Loucy (cell line): ENCODE measurements around the gene USP20.

ENCODE experiments used
- EZH2phosphoT487 ChIP-seq: fragments of 200-600 bp; IDR thresholded peaks from 2 replicates; pipeline ENCODE4 v1.6.1; 2018; ENCODE audit warnings: antibody characterized with exemption, mild to moderate bottlenecking, moderate library complexity, borderline replicate concordance
- TF ChIP-seq, protein P1 (sequence below): fragments of 200-600 bp; sonication (generic); conservative IDR thresholded peaks from 2 replicates; pipeline ENCODE4 v1.5.1; 2014; ENCODE audit warnings: mild to moderate bottlenecking, antibody characterized with exemption, low read length

DNA sequence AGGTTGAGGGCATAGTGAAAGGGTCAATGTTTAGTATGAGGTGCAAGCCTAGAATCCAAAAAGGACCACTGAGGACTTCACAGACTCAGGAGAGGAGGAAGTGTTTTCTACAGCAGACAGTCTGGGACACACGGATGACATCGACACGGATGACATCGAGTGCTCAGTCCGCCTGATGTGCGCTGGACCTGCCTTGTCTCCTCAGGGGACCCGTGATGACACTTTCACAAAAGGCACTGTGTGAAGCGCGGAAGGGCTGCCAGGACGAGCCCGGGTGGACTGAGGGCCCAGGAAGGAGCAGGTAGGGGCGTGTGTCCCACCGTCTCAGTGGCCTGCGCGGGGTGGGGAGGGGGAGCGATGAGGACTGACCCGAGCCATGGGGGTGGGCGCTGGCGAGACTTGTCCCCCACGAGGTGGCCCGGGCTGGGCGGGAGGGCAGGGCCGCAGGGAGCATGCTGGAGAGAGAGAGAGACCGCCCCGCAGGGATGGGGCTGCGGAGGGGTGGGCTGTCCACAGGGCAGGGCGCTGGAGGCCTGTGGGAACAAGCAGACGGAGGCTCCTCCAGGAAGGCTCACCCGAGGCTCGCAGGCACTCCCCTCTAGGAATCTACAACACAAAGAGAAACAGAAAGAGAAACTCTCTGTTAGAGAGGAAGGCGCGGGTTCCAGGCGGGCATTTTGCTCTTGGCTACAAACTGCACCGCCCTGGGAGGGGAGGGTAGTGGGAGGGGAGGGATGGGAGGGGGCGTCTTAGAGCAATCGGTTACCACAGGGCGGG, 54.9 kb downstream of the USP20 start:
- TF ChIP-seq, protein P1, sequence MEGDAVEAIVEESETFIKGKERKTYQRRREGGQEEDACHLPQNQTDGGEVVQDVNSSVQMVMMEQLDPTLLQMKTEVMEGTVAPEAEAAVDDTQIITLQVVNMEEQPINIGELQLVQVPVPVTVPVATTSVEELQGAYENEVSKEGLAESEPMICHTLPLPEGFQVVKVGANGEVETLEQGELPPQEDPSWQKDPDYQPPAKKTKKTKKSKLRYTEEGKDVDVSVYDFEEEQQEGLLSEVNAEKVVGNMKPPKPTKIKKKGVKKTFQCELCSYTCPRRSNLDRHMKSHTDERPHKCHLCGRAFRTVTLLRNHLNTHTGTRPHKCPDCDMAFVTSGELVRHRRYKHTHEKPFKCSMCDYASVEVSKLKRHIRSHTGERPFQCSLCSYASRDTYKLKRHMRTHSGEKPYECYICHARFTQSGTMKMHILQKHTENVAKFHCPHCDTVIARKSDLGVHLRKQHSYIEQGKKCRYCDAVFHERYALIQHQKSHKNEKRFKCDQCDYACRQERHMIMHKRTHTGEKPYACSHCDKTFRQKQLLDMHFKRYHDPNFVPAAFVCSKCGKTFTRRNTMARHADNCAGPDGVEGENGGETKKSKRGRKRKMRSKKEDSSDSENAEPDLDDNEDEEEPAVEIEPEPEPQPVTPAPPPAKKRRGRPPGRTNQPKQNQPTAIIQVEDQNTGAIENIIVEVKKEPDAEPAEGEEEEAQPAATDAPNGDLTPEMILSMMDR = no peak
- TF ChIP-seq EZH2phosphoT487 = no peak
